GM12878 (cell line): ENCODE measurements around the gene BCAS4. TPM values are rescaled to one million over a fixed set of nuclear protein-coding genes. Genes with fewer than 3 reads are reported as not detected.
"Not testable (repeated sequence)": the region's sequence is repeated elsewhere in the genome, so short reads cannot be mapped to it uniquely, and the experiment has no call there.

Experiments used
- ATAC-seq: fragments of 200-7000 bp; cut with Tn5 transposase; 3 replicates; pipeline ENCODE4 v1.9.1; 2020; ENCODE audit warnings: mild to moderate bottlenecking, moderate library complexity
- BruUV-seq: library from RNA; stranded (reverse); fragments of 400-500 nt; replicated peaks from 2 replicates; lab custom pipeline; 2021; lab: Mats Ljungman, UMichigan
- CTCF ChIA-PET: fragments of 300-600 bp; sonication (Branson Sonifier 250); formaldehyde crosslinking; extraction: SDS; loops from one replicate; lab custom pipeline; 2021; ENCODE audit warnings: inconsistent platforms; lab: Yijun Ruan, JAX
- POLR2A ChIA-PET: fragments of 350-600 bp; formaldehyde crosslinking; extraction: SDS; loops from one replicate; lab custom pipeline; 2021; ENCODE audit warnings: inconsistent platforms; lab: Charles Lee
- RAD21 ChIA-PET: fragments of 300-600 bp; sonication (Branson Sonifier 250); formaldehyde crosslinking; loops from one replicate; lab custom pipeline; 2023; ENCODE audit warnings: antibody characterized with exemption; ENCODE audit not compliant: unreplicated experiment; lab: Charles Lee
- SMC1A ChIA-PET: fragments of 300-600 bp; sonication (Branson Sonifier 250); formaldehyde crosslinking; loops from one replicate; lab custom pipeline; 2023; ENCODE audit not compliant: unreplicated experiment, uncharacterized antibody; lab: Charles Lee
- DNase-seq: peaks from one replicate; pipeline ENCODE4 v3.0.0-alpha.2; 2011; ENCODE audit warnings: low read depth, low spot score
- FAIRE-seq: peaks from 3 replicates; lab custom pipeline; 2011; peaks lifted over from hg19 to GRCh38; lab: Jason Lieb, UNC
- H2AFZ ChIP-seq: 2 replicates; pipeline ENCODE4 v1.6.0; 2011; ENCODE audit warnings: low read depth, low read length, control low read depth; ENCODE audit not compliant: control insufficient read depth
- H3K27ac ChIP-seq: 2 replicates; pipeline ENCODE4 v1.5.1; 2011; ENCODE audit warnings: control low read depth; ENCODE audit not compliant: control insufficient read depth, insufficient read depth
- H3K27me3 ChIP-seq, 2 experiments: replicated peaks in 1 of 2; 2 replicates each; pipeline versions ENCODE4 v1.6.0 to v1.6.1; 2011; ENCODE audit warnings: low read length in 1 of 2; ENCODE audit not compliant: control insufficient read depth in 2 of 2, insufficient read depth in 2 of 2
- H3K36me3 ChIP-seq, 2 experiments: 2 replicates each; pipeline ENCODE4 v1.5.1; 2011; ENCODE audit warnings: low read length in 1 of 2; ENCODE audit not compliant: control insufficient read depth in 2 of 2, insufficient read depth in 2 of 2
- H3K4me1 ChIP-seq: 2 replicates; pipeline ENCODE4 v1.6.1; 2011; ENCODE audit warnings: mild to moderate bottlenecking, low read length, moderate library complexity, mixed read lengths; ENCODE audit not compliant: control insufficient read depth, insufficient read depth
- H3K4me2 ChIP-seq: 2 replicates; pipeline ENCODE4 v1.6.0; 2011; ENCODE audit warnings: control low read depth; ENCODE audit not compliant: control insufficient read depth, insufficient read depth
- H3K4me3 ChIP-seq: fragments of 200-600 bp; sonication (generic); 2 replicates; pipeline ENCODE4 v1.5.1; 2016
- H3K79me2 ChIP-seq: 2 replicates; pipeline ENCODE4 v1.6.0; 2011; ENCODE audit warnings: low read length; ENCODE audit not compliant: control insufficient read depth, insufficient read depth
- H3K9ac ChIP-seq: 2 replicates; pipeline ENCODE4 v1.8.0; 2011; ENCODE audit warnings: low read length, control low read depth, mixed read lengths; ENCODE audit not compliant: control insufficient read depth, insufficient read depth
- H3K9me3 ChIP-seq: replicated peaks from 3 replicates; pipeline ENCODE4 v1.5.1; 2011; ENCODE audit warnings: mild to moderate bottlenecking, low read length; ENCODE audit not compliant: control insufficient read depth, insufficient read depth
- H4K20me1 ChIP-seq: 2 replicates; pipeline ENCODE4 v1.6.0; 2011; ENCODE audit not compliant: control insufficient read depth, insufficient read depth
- CTCF ChIP-seq, 3 experiments: IDR thresholded peaks in 2 of 3; conservative IDR thresholded peaks in 1 of 3; 2 replicates each; pipeline ENCODE4 v1.5.1; 2011; ENCODE audit warnings: low read depth in 3 of 3, low read length in 3 of 3, mild to moderate bottlenecking in 3 of 3, control low read depth in 2 of 3, moderate library complexity in 2 of 3, inconsistent platforms in 1 of 3, mixed read lengths in 1 of 3; ENCODE audit not compliant: control insufficient read depth in 2 of 3, insufficient read depth in 1 of 3; ENCODE audit errors: extremely low read depth in 1 of 3
- RAD21 ChIP-seq: IDR thresholded peaks from 2 replicates; pipeline ENCODE4 v1.6.1; 2011; ENCODE audit warnings: mild to moderate bottlenecking, low read depth, low read length, moderate library complexity; ENCODE audit not compliant: insufficient read depth
- ZNF217 ChIP-seq: fragments of 450-650 bp; IDR thresholded peaks from 2 replicates; pipeline ENCODE4 v1.6.1; 2017; ENCODE audit warnings: antibody characterized with exemption, mild to moderate bottlenecking
- ZNF384 ChIP-seq: IDR thresholded peaks from 2 replicates; pipeline ENCODE4 v1.6.1; 2012; ENCODE audit warnings: low read depth, mild to moderate bottlenecking, low read length, improper control_type of control experiment, borderline replicate concordance
- WGBS: methylation state at CpG from one replicate; pipeline ENCODE4 v1.1.6; 2016; ENCODE audit warnings: low lambda C conversion rate; ENCODE audit not compliant: insufficient replicate concordance, insufficient coverage; ENCODE audit errors: missing lambda C conversion rate; 5-methylcytosine and 5-hydroxymethylcytosine counted together
- in situ Hi-C: fragments of 300-500 bp; cut with MboI; formaldehyde crosslinking; loops from 9 replicates; pipeline ENCODE4 v1.14.3; 2018; ENCODE audit warnings: mixed read lengths
- intact Hi-C: fragments of 100-400 bp; cut with micrococcal nuclease; formaldehyde crosslinking; loops from one replicate; pipeline ENCODE4 v1.14.2; 2022; ENCODE audit not compliant: unreplicated experiment
- polyA plus RNA-seq, 11 experiments: library from polyadenylated mRNA; depleted of rRNA in 4 of 11; unstranded in 6 of 11; stranded (reverse) in 5 of 11; fragments of >200 nt; fragmentation: Nextera tagmentation in 4 of 11; fragmentation: Illumina TruSeq in 1 of 11; extraction: Ambion mirVana in 4 of 11; extraction: Trizol in 1 of 11; gene quantifications; 1 replicate in 1 of 11; 2 replicates in 10 of 11; pipeline versions ENCODE4 v1.2.1 to v1.2.3, GENCODE V29; 2011 to 2016; ENCODE audit warnings: inconsistent platforms in 2 of 11, missing spikeins in 2 of 11, low read depth in 1 of 11
- total RNA-seq, 4 experiments: library from RNA; depleted of rRNA in 3 of 4; stranded (reverse); fragments of >200 nt in 3 of 4; fragmentation: Illumina TruSeq in 1 of 4; extraction: Trizol in 1 of 4; gene quantifications; 2 replicates each; pipeline versions ENCODE4 v1.2.1 to v1.2.3, GENCODE V29; 2013 to 2021
- TF ChIP-seq, protein P1 (sequence below): fragments of 450-650 bp; IDR thresholded peaks from 2 replicates; pipeline ENCODE4 v1.6.1; 2018; ENCODE audit warnings: borderline replicate concordance, mild to moderate bottlenecking; ENCODE audit not compliant: partially characterized antibody

BCAS4 gene
- total and polyA plus RNA-seq, 10 of the 15 experiments (the other 5 are each of a cell fraction or from before 2014, with no cell fraction given), result 14.8 to 214 (median 65.3) TPM

DNA sequence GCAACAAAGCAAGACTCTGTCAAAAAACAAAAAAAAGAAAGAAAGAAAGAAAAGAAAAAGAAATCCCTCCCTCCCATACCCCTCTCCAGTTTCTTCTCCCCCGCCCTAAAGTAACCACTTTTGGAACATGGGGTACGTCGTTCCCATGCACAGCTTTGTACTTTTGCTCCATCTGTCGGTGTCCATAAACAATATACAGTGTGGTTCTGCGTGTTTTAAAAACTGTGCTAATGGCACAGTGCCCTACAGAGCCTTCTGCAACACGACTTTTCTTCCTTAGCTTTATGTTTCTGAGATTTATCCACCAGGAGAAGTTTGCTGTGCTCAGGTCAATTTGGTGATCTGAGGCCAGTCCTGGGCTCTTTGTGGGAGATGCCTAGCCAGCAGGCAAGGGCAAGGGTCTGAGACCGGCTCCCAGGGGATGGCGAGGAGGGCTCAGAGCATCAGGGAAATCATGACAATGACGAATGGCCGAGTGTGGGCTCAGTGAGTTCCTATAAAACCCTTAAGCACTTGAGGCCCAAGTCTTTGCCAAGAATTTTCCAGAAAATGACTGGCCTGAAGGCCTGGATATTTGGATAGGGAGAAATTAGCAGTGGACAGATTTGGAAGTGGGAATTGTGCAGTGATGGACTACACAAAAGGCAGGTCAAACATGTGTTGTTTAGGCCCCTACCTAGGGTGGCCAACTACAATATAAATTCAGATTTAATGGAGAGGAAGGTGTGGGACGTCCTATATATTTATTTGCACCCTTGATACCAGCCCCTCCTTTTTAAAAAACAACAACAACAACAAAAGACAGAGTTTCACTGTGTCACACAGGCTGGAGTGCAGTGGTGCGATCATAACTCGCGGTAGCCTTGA lies 1.9 kb upstream of the BCAS4 start (continued):
- TF ChIP-seq, protein P1, sequence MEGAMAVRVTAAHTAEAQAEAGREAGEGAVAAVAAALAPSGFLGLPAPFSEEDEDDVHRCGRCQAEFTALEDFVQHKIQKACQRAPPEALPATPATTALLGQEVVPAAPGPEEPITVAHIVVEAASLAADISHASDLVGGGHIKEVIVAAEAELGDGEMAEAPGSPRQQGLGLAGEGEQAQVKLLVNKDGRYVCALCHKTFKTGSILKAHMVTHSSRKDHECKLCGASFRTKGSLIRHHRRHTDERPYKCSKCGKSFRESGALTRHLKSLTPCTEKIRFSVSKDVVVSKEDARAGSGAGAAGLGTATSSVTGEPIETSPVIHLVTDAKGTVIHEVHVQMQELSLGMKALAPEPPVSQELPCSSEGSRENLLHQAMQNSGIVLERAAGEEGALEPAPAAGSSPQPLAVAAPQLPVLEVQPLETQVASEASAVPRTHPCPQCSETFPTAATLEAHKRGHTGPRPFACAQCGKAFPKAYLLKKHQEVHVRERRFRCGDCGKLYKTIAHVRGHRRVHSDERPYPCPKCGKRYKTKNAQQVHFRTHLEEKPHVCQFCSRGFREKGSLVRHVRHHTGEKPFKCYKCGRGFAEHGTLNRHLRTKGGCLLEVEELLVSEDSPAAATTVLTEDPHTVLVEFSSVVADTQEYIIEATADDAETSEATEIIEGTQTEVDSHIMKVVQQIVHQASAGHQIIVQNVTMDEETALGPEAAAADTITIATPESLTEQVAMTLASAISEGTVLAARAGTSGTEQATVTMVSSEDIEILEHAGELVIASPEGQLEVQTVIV, result no peak
- TF ChIP-seq, all 136 proteins: peak for 0

DNA sequence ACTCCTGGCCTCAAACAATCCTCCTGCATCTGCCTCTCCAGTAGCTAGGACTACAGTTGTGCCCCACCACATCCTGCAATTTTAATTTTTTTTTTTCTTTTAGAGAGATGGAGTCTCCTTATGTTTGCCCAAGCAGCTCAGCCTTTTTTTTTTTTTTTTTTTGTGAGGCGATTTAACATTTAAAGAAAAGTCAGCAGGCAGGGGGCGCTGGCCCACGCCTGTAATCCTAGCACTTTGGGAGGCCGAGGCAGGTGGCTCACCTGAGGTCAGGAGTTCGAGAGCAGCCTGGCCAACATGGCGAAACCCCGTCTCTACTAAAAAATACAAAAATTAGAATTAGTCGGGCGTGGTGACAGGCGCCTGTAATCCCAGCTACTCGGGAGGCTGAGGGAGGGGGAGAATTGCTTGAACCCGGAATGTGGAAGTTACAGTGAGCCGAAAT lies 1.3 kb upstream of the BCAS4 start:
- H3K4me1 ChIP-seq, result peaks cover 18% of the 10 kb centered on the region
- WGBS, result 25% methylated on average over 12 of the region's 13 CpGs
- not testable (repeated sequence) for H3K27ac ChIP-seq, ATAC-seq, H3K36me3 ChIP-seq, H3K27me3 ChIP-seq, H3K4me2 ChIP-seq, H4K20me1 ChIP-seq, H3K9me3 ChIP-seq, DNase-seq, H3K9ac ChIP-seq, H2AFZ ChIP-seq, FAIRE-seq, BruUV-seq, H3K4me3 ChIP-seq
- POLR2A ChIA-PET, result interaction anchor here (0.6 to 4.0 kb wide), 7 partner anchors 43 to 164 kb away, joined by 3 to 67 read pairs (median 7); partner anchors contain the start of gene ADNP
- RAD21 ChIA-PET, result interaction anchor here (0.6 to 7.7 kb wide), 14 partner anchors 21 to 513 kb away, joined by 3 to 141 read pairs (median 10); partner anchors contain the start of genes ADNP, DPM1 and MOCS3
- intact Hi-C loops, result loop anchor here (1.0 to 5.0 kb wide), 7 partner anchors 17 to 514 kb away; no protein-coding TSS in a partner anchor
- SMC1A ChIA-PET, result interaction anchor here (0.7 to 8.7 kb wide), 10 partner anchors 22 to 532 kb away, joined by 3 to 119 read pairs (median 8); partner anchors contain the start of genes ADNP, DPM1 and MOCS3
- CTCF ChIA-PET, result interaction anchor here (0.7 to 13.7 kb wide), 24 partner anchors 9 to 514 kb away, joined by 3 to 336 read pairs (median 12); partner anchors contain the start of genes ADNP, DPM1 and MOCS3
- in situ Hi-C loops, result loop anchor here (5.0 kb wide), 1 partner anchor 514 kb away; no protein-coding TSS in a partner anchor
- H3K79me2 ChIP-seq, result peaks cover 30% of the 10 kb centered on the region
- TF ChIP-seq ZNF217 (peak; percentile 75; the same call in 1 of the 2 replicates), ZNF384 (peak; percentile 81), CTCF (IDR thresholded peaks at IDR 0.05 in 2 of 3, conservative IDR thresholded peaks at IDR 0.05 in 1 of 3; ENCODE audit: control insufficient read depth in 2 of 3, extremely low read depth in 1 of 3, insufficient read depth in 1 of 3, low read depth in 3 of 3, low read length in 3 of 3) (peak; percentile 32 to 40 (median 32); a peak in 5 of 6 replicates), RAD21 (peak; percentile 36; the same call in 1 of the 2 replicates)
- TF ChIP-seq, all 136 proteins: peak for 4; not testable (repeated sequence) for 132
